ENCODE measurements around the gene ST6GALNAC3. TPM values are rescaled to one million over a fixed set of nuclear protein-coding genes. Genes with fewer than 3 reads are reported as not detected.

The ST6GALNAC3 gene
- total RNA-seq, 4 donors from 2014 or later, result 9.7 to 34.0 (median 14.1) TPM

GRCh38 chr1:76352741-76353435 is 278.3 kb downstream of the ST6GALNAC3 start:
- ATAC-seq (ENCODE audit: low FRiP score) (no peak), DNase-seq (ENCODE audit: low spot score) (no peak)
- TF ChIP-seq, protein P1, sequence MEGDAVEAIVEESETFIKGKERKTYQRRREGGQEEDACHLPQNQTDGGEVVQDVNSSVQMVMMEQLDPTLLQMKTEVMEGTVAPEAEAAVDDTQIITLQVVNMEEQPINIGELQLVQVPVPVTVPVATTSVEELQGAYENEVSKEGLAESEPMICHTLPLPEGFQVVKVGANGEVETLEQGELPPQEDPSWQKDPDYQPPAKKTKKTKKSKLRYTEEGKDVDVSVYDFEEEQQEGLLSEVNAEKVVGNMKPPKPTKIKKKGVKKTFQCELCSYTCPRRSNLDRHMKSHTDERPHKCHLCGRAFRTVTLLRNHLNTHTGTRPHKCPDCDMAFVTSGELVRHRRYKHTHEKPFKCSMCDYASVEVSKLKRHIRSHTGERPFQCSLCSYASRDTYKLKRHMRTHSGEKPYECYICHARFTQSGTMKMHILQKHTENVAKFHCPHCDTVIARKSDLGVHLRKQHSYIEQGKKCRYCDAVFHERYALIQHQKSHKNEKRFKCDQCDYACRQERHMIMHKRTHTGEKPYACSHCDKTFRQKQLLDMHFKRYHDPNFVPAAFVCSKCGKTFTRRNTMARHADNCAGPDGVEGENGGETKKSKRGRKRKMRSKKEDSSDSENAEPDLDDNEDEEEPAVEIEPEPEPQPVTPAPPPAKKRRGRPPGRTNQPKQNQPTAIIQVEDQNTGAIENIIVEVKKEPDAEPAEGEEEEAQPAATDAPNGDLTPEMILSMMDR (IDR thresholded peaks at IDR 0.05), result no peak

GRCh38 chr1:76354236-76354635 is 279.7 kb downstream of the ST6GALNAC3 start:
- DNase-seq (ENCODE audit: low spot score), result no peak
- ATAC-seq (ENCODE audit: low FRiP score), result no peak
- TF ChIP-seq, protein P1 (IDR thresholded peaks at IDR 0.05), result no peak

DNA sequence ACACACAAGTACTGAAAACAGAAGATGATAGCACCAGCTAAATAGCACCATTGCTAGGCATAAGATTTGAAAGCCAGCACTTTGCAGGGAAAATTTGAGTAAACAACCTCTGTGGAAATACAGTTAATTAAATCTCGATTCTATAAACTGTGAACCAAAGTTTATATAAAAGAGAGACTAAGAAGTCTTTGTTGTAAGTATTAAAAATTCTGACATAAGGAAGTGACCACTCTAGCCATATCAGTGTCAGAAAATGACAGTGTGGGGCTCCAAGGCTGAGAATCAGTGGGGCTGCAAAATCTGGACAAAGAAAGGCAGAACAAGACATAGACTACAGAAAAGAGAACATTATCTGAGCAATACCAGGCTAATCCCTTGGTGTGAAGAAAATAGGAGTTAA is 292.2 kb downstream of the ST6GALNAC3 start:
- TF ChIP-seq, protein P1 (IDR thresholded peaks at IDR 0.05), result no peak
- ATAC-seq (ENCODE audit: low FRiP score) (no peak), DNase-seq (ENCODE audit: low spot score) (no peak)

GRCh38 chr1:76371941-76372340 is 297.4 kb downstream of the ST6GALNAC3 start:
- DNase-seq (ENCODE audit: low spot score), result no peak
- TF ChIP-seq, protein P1 (IDR thresholded peaks at IDR 0.05), result no peak
- ATAC-seq (ENCODE audit: low FRiP score), result no peak

- TF ChIP-seq, protein P1 (IDR thresholded peaks at IDR 0.05), result no peak
- DNase-seq (ENCODE audit: low spot score) (no peak), ATAC-seq (ENCODE audit: low FRiP score) (no peak)
Observed at GRCh38 chr1:76374086-76374485, 299.5 kb downstream of the ST6GALNAC3 start.

- ATAC-seq (ENCODE audit: low FRiP score), result no peak
- TF ChIP-seq, protein P1 (IDR thresholded peaks at IDR 0.05), result no peak
- DNase-seq (ENCODE audit: low spot score), result no peak
Observed at GRCh38 chr1:76377247-76377646, 302.7 kb downstream of the ST6GALNAC3 start.

DNA sequence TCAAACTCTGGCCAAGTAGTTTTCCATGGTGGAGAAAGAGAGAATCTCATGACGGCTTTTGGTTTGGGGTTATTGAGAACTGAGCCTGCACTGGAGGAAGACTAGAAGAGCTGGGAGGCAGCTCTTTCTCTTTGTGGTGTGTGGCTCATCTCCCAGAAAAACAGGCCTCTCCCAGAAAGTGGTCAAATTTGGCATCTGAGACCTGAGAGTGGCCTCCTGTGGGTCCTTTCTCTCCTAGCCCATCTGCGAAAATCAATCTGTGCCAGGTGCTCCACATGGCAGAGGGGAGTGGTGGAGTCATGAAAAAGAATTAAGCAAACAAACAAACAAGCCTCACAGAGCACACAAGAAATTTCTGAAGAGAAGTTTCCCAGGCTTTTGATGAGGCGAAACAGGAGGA is 305.0 kb downstream of the ST6GALNAC3 start:
- ATAC-seq (ENCODE audit: low FRiP score), result no peak
- no peak for DNase-seq (ENCODE audit: low spot score)
- TF ChIP-seq, protein P1 (IDR thresholded peaks at IDR 0.05), result no peak

Measured in omental fat pad (tissue), 4 donors.